Gastrocnemius medialis (tissue), 4 donors: Measurements from ENCODE around the gene DAD1. TPM values are rescaled to one million over a fixed set of nuclear protein-coding genes. Genes with fewer than 3 reads are reported as not detected.

Experiments used
- ATAC-seq, 2 donors: fragments of 150-250 bp; one replicate each; pipeline ENCODE4 v1.9.1; 2016
- DNase-seq, 2 donors: peaks; one replicate each; pipeline ENCODE4 v3.0.0-alpha.2; 2019
- H3K27ac ChIP-seq, 4 donors: fragments of 200-600 bp; sonication (generic); 1 replicate in 1 of 4; 2 replicates in 3 of 4; pipeline ENCODE4 v1.5.1; 2016 to 2018; ENCODE audit warnings: mild to moderate bottlenecking in 2 of 4, moderate library complexity in 1 of 4
- H3K27me3 ChIP-seq, 3 donors: fragments of 200-600 bp; sonication (generic) in 2 of 3; 1 replicate in 1 of 3; 2 replicates in 2 of 3; pipeline versions ENCODE4 v1.5.1 to v1.6.0; 2016 to 2019; ENCODE audit warnings: mild to moderate bottlenecking in 1 of 3, moderate library complexity in 1 of 3
- H3K36me3 ChIP-seq, 2 donors: fragments of 200-600 bp; sonication (generic) in 1 of 2; one replicate each; pipeline ENCODE4 v1.5.1; 2017 to 2018
- H3K4me1 ChIP-seq, 2 donors: fragments of 200-600 bp; sonication (generic) in 1 of 2; one replicate each; pipeline ENCODE4 v1.5.1; 2016 to 2017; ENCODE audit warnings: mild to moderate bottlenecking in 2 of 2
- H3K4me3 ChIP-seq, 4 donors: fragments of 200-600 bp; sonication (generic) in 3 of 4; 1 replicate in 1 of 4; 2 replicates in 3 of 4; pipeline ENCODE4 v1.5.1; 2016 to 2019; ENCODE audit warnings: mild to moderate bottlenecking in 2 of 4
- H3K9me3 ChIP-seq, 3 donors: fragments of 200-600 bp; sonication (generic) in 2 of 3; 1 replicate in 1 of 3; 2 replicates in 2 of 3; pipeline ENCODE4 v1.5.1; 2016 to 2019
- POLR2A ChIP-seq, 2 donors: fragments of 450-650 bp; IDR thresholded peaks; one replicate each; pipeline ENCODE4 v1.6.1; 2017; ENCODE audit warnings: antibody characterized with exemption in 2 of 2, mild to moderate bottlenecking in 2 of 2, moderate library complexity in 2 of 2
- in situ Hi-C, 4 donors: fragments of 200-750 bp; cut with MboI; loops; one replicate each; pipeline versions ENCODE4 v1.15.0 to v1.8.0; 2017; ENCODE audit warnings: low sequenced_read_pairs in 4 of 4
- intact Hi-C: fragments of 100-400 bp; cut with DNase I; formaldehyde crosslinking; loops from one replicate; pipeline ENCODE4 v1.15.1; 2023; ENCODE audit warnings: low total_unique reads
- total RNA-seq, 4 donors: library from RNA; depleted of rRNA; stranded (reverse); fragments of >200 nt; gene quantifications; one replicate each; pipeline versions ENCODE4 v1.1.0 to v1.2.3, GENCODE V29; 2016
- TF ChIP-seq, protein P1 (sequence below), 5 experiments: fragments of 450-650 bp in 3 of 5; fragments of 200-600 bp in 2 of 5; sonication (generic) in 2 of 5; IDR thresholded peaks in 4 of 5; conservative IDR thresholded peaks in 1 of 5; 1 replicate in 4 of 5; 2 replicates in 1 of 5; pipeline ENCODE4 v1.5.1; 2016 to 2019; ENCODE audit warnings: antibody characterized with exemption in 5 of 5, mild to moderate bottlenecking in 3 of 5, moderate library complexity in 3 of 5

The DAD1 gene
- total RNA-seq, 4 donors from 2014 or later: 155 to 257 (median 209) TPM

GRCh38 chr14:22579236-22579635, 9.8 kb downstream of the DAD1 start:
- H3K4me1 ChIP-seq: peaks cover 0 to 8% of the 10 kb centered on the region in 2 donors
- TF ChIP-seq, protein P1, sequence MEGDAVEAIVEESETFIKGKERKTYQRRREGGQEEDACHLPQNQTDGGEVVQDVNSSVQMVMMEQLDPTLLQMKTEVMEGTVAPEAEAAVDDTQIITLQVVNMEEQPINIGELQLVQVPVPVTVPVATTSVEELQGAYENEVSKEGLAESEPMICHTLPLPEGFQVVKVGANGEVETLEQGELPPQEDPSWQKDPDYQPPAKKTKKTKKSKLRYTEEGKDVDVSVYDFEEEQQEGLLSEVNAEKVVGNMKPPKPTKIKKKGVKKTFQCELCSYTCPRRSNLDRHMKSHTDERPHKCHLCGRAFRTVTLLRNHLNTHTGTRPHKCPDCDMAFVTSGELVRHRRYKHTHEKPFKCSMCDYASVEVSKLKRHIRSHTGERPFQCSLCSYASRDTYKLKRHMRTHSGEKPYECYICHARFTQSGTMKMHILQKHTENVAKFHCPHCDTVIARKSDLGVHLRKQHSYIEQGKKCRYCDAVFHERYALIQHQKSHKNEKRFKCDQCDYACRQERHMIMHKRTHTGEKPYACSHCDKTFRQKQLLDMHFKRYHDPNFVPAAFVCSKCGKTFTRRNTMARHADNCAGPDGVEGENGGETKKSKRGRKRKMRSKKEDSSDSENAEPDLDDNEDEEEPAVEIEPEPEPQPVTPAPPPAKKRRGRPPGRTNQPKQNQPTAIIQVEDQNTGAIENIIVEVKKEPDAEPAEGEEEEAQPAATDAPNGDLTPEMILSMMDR (IDR thresholded peaks at IDR 0.05 in 4 of 5, conservative IDR thresholded peaks at IDR 0.05 in 1 of 5): no peak
- no peak for TF ChIP-seq POLR2A (IDR thresholded peaks at IDR 0.05)
- no peaks in the 10 kb centered on the region for H3K27me3 ChIP-seq
- no peak overlapping the region for H3K4me3 ChIP-seq
- peaks cover 0 to 8% of the 10 kb centered on the region in 2 donors for H3K36me3 ChIP-seq
- in situ Hi-C loops (loop anchor here in 3 of 4 donors (10.0 to 25.0 kb wide), 4 partner anchors 76 to 983 kb away; partner anchors contain the start of genes HOMEZ (in 2 of the 3), AP1G2 (in 1 of the 3), BCL2L2 (in 1 of the 3) and PABPN1 (in 1 of the 3)), intact Hi-C loops (no loop called here)
- no peak overlapping the region for H3K27ac ChIP-seq
- DNase-seq: no peak
- ATAC-seq: no peak
- no peaks in the 10 kb centered on the region for H3K9me3 ChIP-seq

DNA sequence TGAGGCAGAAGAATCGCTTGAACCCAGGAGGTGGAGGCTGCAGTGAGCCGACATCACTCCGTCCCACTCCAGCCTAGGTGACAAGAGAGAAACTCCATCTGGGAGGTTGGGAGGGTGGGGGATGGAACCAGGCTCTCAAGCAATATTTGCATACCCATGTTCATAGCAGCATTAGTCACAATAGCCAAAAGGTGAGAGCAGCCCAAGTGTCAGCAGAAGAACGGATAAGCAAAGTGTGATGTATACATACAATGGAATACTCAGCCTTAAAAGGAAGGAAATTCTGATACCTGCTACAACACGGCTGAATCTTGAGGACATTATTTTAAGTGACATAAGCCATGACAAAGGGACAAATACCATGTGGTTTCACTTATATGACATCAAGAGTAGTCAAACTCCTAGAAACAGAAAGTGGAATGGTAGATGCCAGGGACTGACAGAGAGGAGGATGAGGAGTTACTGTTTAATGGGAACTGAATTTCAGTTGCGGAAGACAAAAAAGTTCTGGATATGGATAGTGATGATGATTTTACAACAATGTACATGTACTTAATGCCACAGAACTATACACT, 11.6 kb downstream of the DAD1 start:
- in situ Hi-C loops: loop anchor here in 3 of 4 donors (10.0 to 25.0 kb wide), 4 partner anchors 77 to 985 kb away; partner anchors contain the start of genes HOMEZ (in 2 of the 3), AP1G2 (in 1 of the 3), BCL2L2 (in 1 of the 3) and PABPN1 (in 1 of the 3)
- TF ChIP-seq, protein P1 (IDR thresholded peaks at IDR 0.05 in 4 of 5, conservative IDR thresholded peaks at IDR 0.05 in 1 of 5): no peak
- no peak for TF ChIP-seq POLR2A (IDR thresholded peaks at IDR 0.05)
- Histone ChIP-seq H3K27ac (no peak overlapping the region), H3K36me3 (peaks cover 0 to 23% of the 10 kb centered on the region in 2 donors), H3K4me3 (no peak overlapping the region), H3K9me3 (no peaks in the 10 kb centered on the region), H3K4me1 (peaks cover 0 to 8% of the 10 kb centered on the region in 2 donors), H3K27me3 (no peaks in the 10 kb centered on the region)
- DNase-seq (no peak), ATAC-seq (no peak)
- intact Hi-C loops: no loop called here

GRCh38 chr14:22573804-22574203, 15.2 kb downstream of the DAD1 start:
- Histone ChIP-seq H3K36me3 (peaks cover 0 to 32% of the 10 kb centered on the region in 2 donors), H3K27me3 (no peaks in the 10 kb centered on the region), H3K9me3 (no peaks in the 10 kb centered on the region), H3K27ac (no peak overlapping the region), H3K4me3 (no peak overlapping the region), H3K4me1 (peaks cover 3 to 20% of the 10 kb centered on the region in 2 donors)
- in situ Hi-C loops: loop anchor here in 2 of 4 donors (5.0 to 25.0 kb wide), 3 partner anchors 78 to 288 kb away; partner anchors contain the start of gene LRP10 (in 1 of the 2)
- DNase-seq (no peak), ATAC-seq (no peak)
- intact Hi-C loops: no loop called here
- TF ChIP-seq, protein P1 (IDR thresholded peaks at IDR 0.05 in 4 of 5, conservative IDR thresholded peaks at IDR 0.05 in 1 of 5): no peak
- TF ChIP-seq POLR2A (IDR thresholded peaks at IDR 0.05): no peak

GRCh38 chr14:22572562-22573058, 16.4 kb downstream of the DAD1 start:
- TF ChIP-seq, protein P1 (IDR thresholded peaks at IDR 0.05 in 4 of 5, conservative IDR thresholded peaks at IDR 0.05 in 1 of 5): no peak
- no peak for TF ChIP-seq POLR2A (IDR thresholded peaks at IDR 0.05)
- H3K9me3 ChIP-seq: no peaks in the 10 kb centered on the region
- peaks cover 10 to 21% of the 10 kb centered on the region in 2 donors for H3K4me1 ChIP-seq
- DNase-seq (no peak), ATAC-seq (no peak)
- no peak overlapping the region for H3K27ac ChIP-seq
- no peak overlapping the region for H3K4me3 ChIP-seq
- H3K27me3 ChIP-seq: no peaks in the 10 kb centered on the region
- peaks cover 0 to 32% of the 10 kb centered on the region in 2 donors for H3K36me3 ChIP-seq
- intact Hi-C loops: loop anchor here (1.0 kb wide), 1 partner anchor 194 kb away; the partner anchor contains the start of gene OXA1L
- in situ Hi-C loops: loop anchor here in 2 of 4 donors (5.0 to 25.0 kb wide), 3 partner anchors 80 to 290 kb away; partner anchors contain the start of gene LRP10 (in 1 of the 2)
